GM19035 (cell line): Measurements from ENCODE around the gene TPSB2.
"Not testable (repeated sequence)": the region's sequence is repeated elsewhere in the genome, so short reads cannot be mapped to it uniquely, and the experiment has no call there.

Experiments
- ATAC-seq: cut with Tn5 transposase; IDR thresholded peaks from one replicate; pipeline ENCODE4 v1.9.1; 2021; ENCODE audit not compliant: unreplicated experiment

The TPSB2 gene

DNA sequence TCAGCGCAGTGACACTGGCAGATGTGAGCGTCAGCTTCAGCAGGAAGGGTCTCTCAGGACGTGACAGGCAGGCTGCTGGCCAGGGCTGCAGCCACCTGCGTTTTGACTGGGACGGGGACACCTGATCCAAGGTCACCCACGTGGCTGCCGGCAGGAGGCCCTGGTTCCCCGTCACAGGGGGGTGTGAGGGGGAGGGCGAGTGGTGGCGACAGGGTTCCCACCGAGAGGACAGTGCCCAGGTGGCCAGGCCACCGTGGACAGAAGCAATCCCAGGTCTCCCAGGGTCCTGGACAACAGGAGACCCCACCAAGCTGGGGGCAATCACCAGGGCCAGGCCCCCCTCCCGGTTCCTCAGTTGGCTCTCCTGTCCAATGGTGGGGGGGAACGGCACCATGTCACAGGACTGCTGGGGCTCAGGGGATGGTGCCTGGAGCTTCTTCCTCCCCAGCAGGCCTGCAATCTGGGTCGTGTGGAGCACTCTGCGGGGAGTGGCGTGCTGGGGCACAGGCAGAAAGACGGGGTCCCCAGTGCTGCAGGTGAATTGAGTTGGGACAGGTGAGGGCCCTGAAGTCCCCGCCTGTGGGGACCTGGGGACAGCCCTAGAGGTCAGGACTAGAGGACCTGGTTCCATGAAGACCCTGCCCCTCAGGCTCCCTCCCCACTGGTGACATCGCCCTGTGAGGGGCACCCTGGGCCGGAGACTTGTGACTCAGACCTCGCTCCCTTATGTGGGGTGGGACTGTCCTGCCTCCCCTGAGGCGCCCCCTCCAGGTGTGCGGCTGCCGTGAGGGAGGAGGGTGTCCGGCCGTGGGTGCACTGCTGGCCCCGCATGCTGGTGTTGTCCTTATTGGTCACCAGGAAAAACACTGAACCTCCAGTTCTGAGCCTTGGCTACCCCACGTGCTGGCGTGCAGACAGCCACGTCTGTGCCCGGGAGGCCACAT lies 14.2 kb upstream of the TPSB2 start:
- ATAC-seq: not testable (repeated sequence)

DNA sequence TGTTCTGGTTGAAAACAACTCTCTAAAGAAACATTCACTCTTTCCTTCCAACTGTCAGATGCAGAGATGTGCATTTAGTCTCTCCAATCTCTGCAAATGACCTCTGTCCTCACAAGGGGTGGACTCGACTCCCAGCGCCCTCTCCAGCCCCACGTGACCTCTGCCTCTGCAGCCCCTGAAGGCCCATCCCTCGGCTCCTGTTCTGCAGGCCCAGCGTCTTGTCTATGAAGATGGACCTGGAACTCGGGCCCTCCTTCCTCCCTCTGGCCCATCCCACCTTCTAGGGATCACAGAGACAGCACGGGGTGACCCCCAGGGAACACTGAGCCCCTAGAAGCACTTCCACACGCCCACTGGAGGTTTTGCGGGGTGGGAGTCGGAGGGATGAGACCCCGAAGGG lies 13.4 kb upstream of the TPSB2 start:
- not testable (repeated sequence) for ATAC-seq

DNA sequence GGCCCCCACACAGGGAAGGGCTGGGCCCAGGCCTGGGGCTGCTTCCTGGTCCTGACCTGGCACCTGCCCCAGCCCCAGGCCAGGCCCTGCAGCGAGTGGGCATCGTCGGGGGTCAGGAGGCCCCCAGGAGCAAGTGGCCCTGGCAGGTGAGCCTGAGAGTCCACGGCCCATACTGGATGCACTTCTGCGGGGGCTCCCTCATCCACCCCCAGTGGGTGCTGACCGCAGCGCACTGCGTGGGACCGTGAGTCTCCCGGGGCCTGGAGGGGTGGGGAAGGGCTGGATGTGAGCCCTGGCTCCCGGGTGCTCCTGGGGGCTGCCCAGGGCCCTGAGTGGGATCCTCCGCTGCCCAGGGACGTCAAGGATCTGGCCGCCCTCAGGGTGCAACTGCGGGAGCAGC lies 11.1 kb upstream of the TPSB2 start:
- not testable (repeated sequence) for ATAC-seq

DNA sequence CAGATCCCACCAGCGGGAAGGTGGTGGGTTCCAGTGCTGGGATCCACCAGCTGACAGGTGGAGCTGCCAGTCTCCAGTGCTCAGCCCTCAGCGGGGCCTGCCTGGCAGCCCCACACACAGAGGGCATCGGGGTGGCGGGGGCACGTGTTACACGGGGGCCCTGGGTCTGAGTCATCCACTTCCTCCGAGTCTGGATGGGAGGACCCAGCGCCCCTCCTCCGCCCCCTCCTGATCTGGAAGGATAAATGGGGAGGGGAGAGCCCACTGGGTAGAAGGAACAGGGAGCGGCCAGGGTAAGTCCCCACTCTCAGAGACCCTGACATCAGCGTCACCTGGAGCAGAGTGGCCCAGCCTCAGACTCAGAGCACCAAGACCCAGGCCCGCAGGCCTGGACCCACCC lies 10.5 kb upstream of the TPSB2 start, which contains the start of gene TPSAB1:
Gene TPSAB1 (plus strand): TSS at position 270 of the 400 bp plus-strand sequence. CDS start 234 bp downstream, outside the sequence.
- not testable (repeated sequence) for ATAC-seq

DNA sequence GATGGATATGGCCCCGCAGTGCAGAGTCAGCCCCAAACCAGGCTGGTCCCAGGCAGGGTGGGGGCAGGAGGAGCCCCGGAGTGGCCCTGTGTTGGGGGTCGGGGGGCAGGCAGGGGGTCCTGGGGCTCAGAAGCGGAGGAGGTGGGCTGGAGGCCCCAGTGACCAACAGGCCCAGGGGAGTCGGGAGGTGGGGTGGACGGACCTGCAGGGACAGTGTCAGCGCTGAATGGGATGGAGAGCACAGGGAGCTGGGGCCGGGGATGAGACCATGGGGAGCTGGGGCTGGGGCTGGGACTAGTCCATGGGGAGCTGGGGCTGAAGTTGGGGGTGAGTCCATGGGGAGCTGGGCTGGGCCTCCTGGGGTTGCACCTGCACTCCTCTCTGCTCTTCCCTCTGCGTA lies 9.6 kb upstream of the TPSB2 start:
- not testable (repeated sequence) for ATAC-seq

DNA sequence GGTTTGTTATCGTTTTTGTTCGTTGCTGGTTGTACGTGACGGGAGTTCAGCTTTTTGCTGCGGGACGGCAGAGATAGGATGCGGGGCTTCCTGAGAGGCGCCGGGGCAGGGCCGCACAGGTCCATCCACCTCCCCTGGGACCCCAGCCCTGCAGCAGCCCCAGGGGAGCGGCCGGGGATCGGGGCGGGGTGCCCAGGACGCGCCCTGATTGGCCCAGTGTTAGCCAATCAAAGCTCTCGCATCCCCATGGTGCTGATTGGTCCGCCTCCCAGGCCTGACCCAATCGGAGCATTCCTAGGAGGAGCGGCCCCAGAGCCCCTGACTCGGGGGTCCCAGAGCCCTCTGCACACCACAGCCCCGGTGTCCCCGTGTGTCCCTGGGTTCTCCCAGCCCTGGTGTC lies 8.9 kb upstream of the TPSB2 start:
- ATAC-seq: not testable (repeated sequence)

DNA sequence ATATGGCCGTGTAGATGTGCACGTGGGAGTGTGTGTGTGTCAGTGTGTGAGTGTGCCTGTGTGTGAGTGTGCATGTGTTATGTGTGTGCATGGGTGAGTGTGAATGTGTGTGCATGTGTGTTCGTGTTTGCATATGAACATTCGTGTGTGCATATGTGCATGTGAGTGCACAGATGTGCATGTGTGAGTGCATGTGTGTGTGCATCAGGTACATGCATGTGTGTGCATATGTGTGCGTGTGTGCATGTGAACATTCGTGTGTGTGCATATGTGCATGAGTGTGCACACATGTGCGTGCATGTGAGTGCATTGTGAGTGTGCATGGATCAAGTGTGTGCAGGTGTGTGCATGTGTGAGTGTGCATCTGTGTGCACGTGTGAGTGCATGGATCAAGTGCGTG lies 8.0 kb upstream of the TPSB2 start:
- no peak for ATAC-seq

DNA sequence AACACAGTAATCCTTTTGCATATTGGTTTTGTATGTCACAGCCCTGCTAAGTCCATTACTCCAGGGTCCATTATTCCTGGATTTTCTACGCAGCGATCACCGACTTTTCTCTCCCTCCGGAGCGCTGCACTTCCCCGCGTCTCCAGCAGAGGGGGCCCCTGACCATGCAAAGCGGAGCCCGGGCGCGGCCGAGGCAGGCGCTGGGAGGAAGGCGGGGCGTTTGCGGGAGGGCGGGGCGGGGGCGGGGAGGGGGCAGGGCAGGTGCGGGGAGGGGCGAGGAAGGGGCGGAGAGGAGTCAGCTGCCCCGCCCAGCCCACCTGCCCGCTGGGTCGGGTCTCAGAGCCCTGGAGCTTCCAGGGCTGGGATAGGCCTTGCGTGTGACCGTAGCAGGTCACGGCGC lies 6.7 kb upstream of the TPSB2 start:
- not testable (repeated sequence) for ATAC-seq

DNA sequence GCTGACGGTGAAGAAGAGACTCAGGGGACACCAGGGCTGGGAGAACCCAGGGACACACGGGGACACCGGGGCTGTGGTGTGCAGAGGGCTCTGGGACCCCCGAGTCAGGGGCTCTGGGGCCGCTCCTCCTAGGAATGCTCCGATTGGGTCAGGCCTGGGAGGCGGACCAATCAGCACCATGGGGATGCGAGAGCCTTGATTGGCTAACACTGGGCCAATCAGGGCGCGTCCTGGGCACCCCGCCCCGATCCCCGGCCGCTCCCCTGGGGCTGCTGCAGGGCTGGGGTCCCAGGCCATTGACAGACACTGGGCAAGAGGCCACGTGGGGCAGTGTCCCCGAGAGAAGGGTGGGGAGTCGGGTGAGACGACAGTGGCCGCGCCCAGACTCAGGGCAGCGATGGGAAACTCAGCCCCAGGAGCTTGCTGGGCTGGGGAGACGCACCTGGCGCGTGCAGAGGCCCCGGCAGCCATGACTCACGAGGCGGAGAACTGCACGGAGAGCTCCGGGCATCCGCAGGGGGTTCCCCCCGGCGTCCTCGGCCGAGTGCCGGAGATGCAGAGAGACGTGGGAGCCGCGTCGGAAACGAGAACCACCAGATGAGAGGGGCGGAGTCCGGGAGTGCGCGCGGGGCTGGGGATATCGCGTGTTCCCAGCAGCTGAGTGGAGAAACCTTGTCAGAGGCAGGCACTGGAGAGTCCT lies 2.2 kb upstream of the TPSB2 start:
- not testable (repeated sequence) for ATAC-seq

DNA sequence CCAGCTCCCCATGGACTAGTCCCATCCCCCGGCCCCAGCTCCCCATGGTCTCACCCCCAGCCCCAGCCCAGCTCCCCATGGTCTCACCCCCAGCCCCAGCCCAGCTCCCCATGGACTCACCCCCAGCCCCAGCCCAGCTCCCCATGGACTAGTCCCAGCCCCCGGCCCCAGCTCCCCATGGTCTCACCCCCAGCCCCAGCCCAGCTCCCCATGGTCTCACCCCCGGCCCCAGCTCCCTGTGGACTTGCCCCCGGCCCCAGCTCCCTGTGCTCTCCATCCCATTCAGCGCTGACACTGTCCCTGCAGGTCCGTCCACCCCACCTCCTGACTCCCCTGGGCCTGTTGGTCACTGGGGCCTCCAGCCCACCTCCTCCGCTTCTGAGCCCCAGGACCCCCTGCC lies 1.3 kb upstream of the TPSB2 start:
- ATAC-seq: not testable (repeated sequence)

DNA sequence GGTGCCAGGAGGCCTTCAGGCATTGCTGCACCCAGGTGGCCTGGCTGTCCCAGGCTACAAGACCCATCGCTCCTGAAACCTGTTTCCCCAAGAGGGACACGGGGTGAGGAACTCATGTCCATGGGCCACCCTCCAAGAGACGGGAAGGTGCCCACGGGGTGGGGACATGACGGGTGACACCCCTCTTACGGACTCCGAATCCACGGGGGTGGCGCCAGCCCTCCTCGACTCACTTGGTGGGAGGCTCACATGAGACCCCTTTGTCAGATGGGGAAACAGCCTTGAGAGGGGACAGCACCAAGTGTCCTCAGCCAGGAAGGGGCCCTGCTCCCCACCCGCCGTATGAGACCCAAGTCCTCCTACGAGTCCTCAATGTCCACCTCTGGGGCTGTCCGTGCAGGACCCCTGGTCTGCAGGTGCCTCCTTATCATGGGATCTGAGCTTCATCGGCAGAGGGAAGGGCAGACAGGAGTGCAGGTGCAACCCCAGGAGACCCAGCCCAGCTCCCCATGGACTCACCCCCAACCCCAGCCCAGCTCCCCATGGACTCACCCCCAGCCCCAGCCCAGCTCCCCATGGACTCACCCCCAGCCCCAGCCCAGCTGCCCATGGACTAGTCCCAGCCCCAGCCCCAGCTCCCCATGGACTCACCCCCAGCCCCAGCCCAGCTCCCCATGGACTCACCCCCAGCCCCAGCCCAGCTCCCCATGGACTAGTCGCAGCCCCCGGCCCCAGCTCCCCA lies 658 bp upstream of the TPSB2 start:
- ATAC-seq: not testable (repeated sequence)

DNA sequence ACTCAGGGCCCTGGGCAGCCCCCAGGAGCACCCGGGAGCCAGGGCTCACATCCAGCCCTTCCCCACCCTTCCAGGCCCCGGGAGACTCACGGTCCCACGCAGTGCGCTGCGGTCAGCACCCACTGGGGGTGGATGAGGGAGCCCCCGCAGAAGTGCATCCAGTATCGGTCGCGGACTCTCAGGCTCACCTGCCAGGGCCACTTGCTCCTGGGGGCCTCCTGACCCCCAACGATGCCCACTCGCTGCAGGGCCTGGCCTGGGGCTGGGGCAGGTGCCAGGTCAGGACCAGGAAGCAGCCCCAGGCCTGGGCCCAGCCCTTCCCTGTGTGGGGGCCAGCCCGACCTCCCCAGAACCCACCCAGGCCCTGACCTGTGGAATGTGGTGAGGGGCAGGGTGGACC lies 508 bp downstream of the TPSB2 start:
- ATAC-seq: not testable (repeated sequence)

DNA sequence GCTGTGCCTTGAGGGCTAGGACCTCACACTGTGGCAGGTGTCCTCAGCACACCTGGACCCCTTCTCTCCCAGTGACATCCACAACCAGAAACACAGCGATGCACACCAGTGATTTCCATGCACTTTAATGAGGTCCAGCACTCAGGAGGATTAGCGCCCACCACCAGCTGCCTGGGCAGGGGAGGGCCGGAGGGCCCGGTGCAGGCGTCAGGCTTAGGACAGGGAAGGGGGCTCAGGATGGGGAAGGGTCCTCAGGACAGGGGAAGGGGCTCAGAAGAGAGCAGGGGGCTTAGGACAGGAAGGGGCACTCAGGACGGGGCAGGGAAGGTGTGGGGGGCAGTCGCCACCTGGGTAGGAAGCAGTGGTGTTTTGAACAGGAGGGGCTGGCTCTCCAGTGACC lies 1.8 kb downstream of the TPSB2 start:
- not testable (repeated sequence) for ATAC-seq

DNA sequence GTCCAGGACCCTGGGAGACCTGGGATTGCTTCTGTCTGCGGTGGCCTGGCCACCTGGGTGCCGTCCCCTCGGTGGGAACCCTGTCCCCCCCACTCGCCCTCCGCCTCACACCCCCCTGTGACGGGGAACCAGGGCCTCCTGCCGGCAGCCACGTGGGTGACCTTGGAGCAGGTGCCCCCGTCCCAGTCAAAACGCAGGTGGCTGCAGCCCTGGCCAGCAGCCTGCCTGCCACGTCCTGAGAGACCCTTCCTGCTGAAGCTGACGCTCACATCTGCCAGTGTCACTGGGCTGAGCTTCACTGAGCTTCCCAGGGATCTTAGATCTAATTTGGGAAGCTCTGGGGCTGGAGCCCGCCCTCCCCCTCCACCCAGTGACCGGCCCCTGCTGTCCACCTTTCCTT lies 3.3 kb downstream of the TPSB2 start:
- not testable (repeated sequence) for ATAC-seq

DNA sequence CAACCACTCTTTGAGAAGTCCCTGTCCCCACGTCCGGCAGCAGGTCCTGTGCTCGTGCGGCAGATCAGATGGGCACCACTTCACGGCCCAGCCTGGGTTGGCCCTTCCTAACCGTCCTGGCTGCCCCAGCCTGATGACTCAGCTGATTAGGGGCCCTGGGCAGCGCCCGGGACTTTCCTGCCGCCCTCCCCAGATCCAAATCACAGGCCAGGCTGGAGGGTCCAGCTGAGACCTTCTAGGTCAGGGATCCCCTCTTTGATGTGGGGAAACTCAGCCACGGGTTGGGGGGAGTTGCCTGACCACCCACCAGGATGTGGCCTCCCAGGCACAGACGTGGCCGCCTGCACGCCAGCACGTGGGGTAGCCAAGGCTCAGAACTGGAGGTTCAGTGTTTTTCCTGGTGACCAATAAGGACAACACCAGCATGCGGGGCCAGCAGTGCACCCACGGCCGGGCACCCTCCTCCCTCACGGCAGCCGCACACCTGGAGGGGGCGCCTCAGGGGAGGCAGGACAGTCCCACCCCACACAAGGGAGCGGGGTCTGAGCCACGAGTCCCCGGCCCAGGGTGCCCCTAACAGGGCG lies 4.2 kb downstream of the TPSB2 start:
- not testable (repeated sequence) for ATAC-seq

DNA sequence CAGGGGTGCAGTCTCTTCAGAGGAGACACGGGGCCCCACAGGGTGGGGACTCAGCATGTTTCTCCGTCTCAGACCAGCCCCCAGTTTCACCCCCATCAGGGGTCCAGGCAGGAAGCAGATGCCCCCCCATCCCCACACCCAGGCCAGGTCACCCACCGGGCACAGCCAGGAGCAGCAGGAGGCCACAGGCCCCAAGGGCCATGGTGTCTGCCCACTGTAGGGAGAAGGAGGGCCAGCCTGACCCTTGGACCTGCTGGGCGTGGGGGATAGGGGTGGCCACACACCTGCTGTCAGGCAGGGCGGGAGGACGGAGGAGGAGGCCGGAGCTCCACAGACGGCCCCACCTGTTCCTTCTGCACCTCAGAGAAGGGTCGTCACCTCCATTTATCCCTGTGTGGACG lies 4.9 kb downstream of the TPSB2 start, which contains the start of gene TPSG1:
Gene TPSG1 (minus strand): TSS at position 218 of the 401 bp plus-strand sequence. CDS start 16 bp downstream, at position 202.
- ATAC-seq: no peak

DNA sequence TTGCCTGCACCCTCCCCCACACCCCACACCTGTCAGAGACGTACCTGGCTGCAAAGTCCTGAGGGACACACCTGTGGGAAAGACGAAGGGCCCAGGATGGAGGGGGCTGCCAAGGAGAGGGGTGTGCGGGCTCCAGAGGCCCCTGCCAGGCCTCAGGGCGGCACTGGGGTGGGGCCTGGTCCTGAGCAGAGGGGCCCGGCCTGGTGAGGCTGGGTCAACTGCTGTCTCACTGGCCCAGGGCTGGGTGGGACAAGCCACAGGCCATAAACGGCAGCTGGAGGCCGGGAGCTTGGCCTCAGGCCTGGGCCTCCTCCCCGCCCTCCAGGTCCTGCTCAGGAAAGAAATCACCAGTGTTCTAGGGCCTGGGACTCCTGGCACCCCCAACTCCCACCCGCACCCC lies 5.4 kb downstream of the TPSB2 start:
- ATAC-seq: no peak

DNA sequence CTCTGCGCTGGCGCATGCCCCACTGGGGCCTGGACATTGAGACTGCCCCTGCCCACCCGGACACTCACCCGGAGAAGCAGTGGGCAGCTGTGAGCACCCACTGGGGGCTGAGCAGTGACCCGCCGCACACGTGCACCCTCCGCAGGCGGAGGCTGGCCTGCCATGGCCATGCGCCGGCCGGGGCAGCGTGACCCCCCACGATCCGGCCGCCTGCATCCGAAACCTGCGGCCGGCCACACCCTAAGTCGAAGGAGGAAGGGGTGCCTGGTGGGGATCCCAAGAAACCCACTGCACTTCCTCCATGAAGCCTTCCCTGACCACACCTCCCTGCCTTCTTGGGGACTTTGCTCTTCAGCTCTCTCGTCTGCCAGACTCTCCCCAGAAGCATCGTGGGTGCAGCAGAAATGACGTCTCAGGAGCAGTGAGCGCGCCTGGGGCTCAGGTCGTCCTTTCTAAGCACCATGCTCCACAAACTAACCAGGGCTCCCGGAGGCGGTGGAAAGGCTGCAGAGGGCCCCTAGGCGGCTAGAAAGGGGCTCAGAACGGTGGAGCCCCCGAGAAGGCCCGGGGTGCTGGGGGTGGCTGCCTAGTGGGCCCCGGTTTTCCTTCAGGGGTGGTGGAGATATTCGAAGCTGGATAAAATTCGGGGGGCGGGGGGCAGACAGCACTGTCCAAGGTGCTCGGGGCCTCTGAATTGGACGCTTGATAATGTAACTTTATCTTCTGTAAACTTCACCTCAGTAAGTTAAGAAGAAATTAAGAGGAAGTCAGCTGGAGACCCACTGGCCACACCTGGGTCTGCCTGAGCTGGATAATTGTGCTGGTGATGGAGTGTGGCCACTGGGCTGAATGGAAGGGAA lies 6.4 kb downstream of the TPSB2 start:
- no peak for ATAC-seq

DNA sequence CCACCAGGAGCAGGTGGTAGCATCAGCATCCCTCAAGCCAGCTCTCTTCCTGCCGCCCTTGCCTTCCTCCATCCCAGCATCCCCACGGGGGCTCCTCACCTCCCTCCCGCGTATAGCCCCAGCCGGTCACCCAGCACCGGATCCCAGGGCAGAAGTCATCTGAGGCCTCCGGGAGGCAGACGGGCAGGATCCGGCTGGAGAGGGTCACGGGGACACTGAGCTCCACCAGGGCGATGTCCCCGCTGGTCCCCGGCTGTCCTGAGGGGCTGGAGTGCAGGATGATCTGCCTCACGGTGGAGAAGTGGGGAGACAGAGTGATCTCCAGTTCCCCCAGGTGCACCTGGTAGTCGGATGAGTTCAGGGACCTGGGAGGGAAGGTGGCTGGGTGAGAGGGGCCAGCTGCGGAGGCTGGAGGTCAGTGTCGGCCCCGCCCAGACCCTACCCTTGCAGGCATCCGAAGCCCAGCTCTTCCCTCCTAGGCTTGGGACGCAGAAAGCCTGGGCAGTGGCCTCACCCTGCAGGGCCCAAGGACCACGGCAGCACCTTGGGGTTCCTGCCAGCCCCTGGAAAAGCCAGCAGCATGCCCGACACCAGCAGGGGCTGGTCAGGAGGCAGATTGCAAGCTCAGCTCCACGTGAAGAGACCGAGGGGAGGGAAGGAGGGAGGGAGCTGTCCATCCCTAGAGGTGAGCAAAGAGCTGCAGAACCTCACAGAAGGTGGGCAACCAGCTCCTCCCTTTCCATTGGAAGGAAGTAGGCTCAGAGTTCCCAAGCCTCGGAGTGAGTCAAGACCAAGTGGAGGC lies 7.2 kb downstream of the TPSB2 start:
- ATAC-seq: no peak
